T follicular helper cell (primary cell): ENCODE data around the gene DTX1.

ENCODE experiments used
- DNase-seq: peaks from one replicate; pipeline ENCODE4 v3.0.0-alpha.2; 2020; ENCODE audit warnings: low read depth

DTX1 gene

GRCh38 chr12:113055594-113056380 is 743 bp upstream of the DTX1 start:
- no peak for DNase-seq

DNA sequence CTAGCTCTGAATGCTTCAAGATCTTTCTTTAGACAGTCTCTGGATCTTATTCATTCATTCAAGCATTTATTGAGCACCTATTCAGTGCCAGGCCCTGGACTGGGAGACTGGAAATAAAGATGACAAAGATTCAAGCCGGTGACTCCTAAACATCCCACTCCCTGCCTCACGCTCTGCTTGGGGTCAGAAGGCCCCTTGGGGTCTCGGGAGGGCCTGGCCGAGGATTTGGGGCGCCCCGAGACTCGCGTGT is 224 bp upstream of the DTX1 start:
- DNase-seq = no peak

DNA sequence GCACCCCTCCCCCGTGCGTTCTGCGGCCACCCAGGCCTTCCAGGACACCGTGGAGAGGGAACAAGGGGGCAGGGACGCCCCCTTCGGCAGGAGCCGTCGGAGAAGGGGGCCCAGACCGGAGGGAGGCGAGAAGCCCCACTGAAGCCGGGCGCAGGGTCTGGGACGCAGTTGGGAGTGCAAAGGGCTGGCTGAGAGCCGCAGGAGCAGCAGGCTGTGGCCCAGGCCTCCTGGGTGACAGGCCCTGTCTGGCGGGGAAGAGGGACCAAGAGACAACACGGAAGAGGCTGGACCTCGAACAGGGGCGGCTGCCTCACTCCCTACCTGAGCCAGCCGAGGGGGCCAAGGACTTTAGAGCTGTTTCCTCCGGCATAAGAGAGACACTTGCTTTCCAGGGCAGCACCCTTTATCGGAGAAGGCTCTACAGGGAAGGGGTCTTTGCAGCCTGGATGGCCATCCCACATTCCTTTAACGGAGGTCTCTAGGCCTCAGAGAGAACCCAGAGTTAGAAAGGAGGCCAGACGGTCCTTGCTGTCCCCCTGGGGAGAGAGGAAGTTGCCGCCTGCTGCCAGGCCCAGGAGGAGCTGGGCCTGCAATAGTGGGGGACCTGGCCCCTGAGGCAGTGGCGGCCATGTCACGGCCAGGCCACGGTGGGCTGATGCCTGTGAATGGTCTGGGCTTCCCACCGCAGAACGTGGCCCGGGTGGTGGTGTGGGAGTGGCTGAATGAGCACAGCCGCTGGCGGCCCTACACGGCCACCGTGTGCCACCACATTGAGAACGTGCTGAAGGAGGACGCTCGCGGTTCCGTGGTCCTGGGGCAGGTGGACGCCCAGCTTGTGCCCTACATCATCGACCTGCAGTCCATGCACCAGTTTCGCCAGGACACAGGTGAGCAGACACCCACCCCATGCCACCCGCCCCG is 1.3 kb downstream of the DTX1 start:
- DNase-seq = no peak

GRCh38 chr12:113058553-113058952 is 2.0 kb downstream of the DTX1 start:
- DNase-seq = no peak

DNA sequence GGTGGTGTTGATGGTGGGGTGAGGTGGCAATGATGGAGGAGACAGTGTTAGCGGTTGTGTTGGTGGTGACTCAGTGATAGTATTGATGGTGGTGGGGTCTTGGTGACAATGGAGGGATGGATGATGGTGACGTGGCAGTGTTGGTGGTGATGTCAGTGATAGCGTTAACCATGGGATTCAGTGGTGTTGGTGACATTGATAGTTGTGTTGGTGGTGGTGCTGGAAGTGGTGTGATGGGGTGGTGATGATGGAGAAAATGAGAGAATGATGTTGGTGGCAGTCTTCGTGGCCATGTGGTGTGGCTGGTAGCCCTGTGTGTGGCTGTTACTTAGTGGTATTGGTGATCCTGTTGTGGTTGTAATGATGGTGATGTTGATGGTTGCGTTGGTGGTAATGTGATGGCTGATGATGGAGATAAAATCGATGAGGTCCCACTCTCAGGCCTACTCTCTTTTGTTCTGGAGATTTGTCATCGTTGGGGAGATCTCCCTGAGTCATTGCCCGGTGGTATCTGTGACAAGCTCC is 2.6 kb downstream of the DTX1 start:
- no peak for DNase-seq

- no peak for DNase-seq
Measured at GRCh38 chr12:113060336-113060960, 3.9 kb downstream of the DTX1 start.

- DNase-seq = no peak
Measured at GRCh38 chr12:113061061-113061694, 4.6 kb downstream of the DTX1 start.

DNA sequence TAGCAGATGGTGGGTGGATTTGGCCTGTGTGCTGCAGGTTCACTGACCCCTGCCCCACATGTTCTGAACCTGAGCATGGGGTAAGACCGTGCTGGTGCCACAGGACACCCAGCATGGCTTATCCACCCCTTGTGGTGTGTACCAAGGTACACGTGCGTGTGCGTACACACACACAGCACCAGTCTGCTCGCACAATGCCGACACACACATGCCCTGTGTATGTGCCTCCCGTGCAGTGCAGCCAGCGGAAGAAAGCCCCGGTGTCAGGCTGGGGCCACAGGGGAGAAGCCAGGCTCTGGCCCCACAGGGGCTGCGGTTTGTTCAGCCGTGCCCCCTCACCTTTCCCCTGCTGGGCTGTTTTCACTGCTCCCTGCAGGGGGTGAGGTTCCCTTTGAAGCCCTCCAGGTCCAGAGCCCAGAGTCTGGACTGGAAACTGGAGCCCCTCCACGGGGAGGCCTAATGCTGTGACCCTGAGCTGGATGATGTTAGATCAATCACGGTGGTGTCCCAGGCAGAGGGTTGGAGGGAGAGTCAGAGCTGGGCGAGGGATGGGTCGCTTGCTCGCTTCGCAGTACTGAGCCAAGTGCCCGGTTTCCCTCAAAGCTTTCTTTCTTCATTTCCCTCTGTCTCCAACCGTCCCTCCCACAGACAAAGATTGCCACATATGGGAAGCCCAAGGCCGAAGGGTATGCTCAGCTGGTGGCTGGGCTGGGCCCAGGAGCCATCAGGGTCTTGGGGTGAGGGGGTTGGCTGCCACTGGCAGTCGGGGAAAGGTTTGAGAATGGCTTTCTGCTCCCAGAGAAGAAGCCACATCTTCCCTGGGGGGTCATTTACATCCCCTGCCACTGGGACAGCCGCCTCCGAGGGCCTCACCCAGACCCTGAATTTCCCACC is 6.2 kb downstream of the DTX1 start:
- DNase-seq = no peak

DNA sequence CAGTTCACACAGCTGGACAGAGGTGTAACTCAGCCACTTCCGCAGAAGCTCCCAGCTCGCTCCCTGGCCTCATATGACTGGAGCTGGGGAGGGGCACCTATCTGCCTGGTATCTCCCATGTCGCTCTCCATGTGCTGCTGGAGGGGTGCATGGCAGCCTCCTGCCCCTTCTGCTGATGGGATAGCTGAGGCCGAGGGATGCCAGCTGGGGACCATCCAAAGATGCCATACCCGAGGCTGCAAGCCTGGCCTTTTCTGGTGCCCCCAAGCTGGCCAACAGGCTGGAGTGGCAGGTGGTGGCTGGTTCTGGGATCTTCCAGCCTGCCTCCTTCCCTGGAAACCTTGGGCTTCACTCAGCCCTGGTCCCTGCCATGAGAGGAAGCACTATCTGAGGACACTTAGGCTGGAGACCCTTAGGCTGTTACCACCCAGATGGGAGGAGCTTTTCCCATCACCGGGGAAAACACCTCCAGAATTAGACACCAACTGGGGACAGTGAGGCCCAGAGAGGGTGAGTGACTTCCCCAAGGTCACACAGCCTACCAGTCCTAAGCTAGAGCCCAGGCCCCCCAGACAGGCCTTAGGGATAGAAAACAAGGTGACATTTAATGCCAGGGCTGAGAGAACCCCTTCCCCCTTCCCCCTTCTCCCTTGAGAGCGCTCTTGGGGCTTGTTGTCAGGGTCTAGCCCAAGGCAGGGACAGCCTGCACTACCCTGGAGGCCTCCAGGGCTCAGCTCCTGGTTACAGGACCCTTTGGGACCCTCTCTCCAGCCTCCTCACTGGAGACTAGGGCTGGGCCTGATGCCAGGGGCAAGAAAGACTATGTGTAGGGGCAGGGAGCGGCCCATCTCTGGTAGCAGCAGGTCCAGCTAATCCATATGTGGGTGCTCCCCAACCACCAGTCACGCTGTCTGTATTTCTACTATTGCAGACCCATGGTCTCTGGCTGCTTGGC is 7.1 kb downstream of the DTX1 start:
- DNase-seq = no peak

DNA sequence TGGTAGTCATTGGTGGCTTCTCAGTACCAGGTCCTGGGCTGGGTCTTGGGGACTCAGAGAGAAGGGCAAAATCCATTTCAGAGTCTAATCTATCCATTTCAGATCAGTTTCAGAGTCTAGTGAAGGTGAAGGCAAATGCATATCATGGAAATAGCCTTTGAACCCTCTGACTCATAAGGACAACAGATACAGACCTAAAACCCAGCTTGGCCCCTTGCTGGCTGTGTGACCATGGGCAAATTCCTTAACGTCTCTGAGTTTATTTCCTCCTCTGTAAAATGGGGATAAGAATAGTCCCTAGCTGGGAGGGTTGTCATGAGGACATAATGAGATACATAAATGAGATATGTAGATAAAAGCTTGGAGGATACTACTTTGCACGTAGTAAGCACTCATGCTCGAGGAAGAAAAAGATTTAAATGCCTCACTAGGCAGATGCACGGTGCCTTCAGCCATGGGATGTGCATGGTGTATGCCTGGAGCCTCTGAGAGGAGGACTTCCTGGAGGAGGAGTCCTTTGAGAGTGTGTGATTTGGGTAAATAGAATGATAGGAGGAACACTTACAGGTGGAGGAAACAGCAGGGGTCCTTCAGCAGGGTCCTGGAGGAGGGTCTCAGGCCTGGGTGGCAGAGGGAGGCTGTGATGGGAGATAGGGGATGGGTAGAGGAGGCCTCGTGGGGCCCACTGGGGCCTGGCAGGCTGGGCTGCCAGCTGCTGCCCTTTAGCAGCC is 8.0 kb downstream of the DTX1 start:
- no peak for DNase-seq

GRCh38 chr12:113065126-113066007 is 8.8 kb downstream of the DTX1 start:
- DNase-seq = no peak

DNA sequence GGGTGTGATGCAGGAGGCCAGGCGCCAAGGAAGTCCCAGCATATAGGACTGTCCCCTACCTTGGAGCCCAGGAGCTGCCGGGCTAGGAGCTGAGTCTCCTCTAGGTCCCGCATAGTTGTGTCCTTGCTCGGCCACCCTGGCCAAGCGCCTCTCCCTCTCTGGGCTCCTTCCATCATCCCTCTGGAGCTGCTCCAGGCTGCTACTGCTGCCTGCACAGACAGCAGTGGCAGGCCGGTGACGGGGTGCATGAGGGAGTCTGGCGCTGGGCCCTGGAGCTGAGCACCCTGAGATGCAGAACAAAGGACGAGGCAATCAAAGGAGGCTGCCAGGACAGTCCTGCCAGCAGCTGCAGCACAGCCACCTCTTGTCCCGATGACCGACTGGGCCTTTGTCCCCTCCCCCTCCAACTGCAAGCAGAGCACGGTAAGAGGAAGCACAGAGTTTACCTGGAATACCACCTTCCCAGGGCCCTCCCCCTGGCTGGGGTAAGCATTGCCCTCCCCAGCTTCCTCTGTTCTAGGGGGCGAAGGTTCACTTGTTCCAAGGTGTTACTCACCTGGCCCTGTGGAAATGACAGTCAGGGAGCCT is 10.4 kb downstream of the DTX1 start:
- DNase-seq = no peak

- no peak for DNase-seq
Measured at GRCh38 chr12:113067987-113068935, 11.7 kb downstream of the DTX1 start.

- DNase-seq = no peak
Measured at GRCh38 chr12:113069149-113069548, 12.6 kb downstream of the DTX1 start.

DNA sequence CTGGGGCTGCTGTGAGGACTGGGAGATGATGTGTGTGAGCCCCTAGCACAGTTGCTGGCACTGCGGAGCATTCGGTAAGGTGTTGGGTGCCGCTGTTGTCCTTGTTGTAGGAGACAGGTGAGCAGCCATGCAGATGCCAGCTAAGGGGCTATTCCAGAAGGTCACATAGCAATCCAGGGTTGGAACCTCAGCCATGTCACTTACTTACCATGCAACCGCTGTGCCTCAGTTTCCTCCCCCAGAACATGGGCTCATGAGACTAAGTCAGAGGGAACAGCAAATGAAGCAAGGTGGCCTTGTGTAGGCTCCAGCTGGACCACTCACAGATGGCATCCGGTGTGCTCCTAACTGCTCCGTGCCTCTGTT is 13.2 kb downstream of the DTX1 start:
- no peak for DNase-seq

- DNase-seq = no peak
Measured at GRCh38 chr12:113070117-113070906, 13.8 kb downstream of the DTX1 start.
